Measurements from ENCODE around the gene CSF2RB.

CSF2RB gene

GRCh38 chr22:36892292-36892691, 21.1 kb upstream of the CSF2RB start:
- TF ChIP-seq, protein P1, sequence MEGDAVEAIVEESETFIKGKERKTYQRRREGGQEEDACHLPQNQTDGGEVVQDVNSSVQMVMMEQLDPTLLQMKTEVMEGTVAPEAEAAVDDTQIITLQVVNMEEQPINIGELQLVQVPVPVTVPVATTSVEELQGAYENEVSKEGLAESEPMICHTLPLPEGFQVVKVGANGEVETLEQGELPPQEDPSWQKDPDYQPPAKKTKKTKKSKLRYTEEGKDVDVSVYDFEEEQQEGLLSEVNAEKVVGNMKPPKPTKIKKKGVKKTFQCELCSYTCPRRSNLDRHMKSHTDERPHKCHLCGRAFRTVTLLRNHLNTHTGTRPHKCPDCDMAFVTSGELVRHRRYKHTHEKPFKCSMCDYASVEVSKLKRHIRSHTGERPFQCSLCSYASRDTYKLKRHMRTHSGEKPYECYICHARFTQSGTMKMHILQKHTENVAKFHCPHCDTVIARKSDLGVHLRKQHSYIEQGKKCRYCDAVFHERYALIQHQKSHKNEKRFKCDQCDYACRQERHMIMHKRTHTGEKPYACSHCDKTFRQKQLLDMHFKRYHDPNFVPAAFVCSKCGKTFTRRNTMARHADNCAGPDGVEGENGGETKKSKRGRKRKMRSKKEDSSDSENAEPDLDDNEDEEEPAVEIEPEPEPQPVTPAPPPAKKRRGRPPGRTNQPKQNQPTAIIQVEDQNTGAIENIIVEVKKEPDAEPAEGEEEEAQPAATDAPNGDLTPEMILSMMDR (conservative IDR thresholded peaks at IDR 0.05) = no peak
- H3K27ac ChIP-seq = no peak overlapping the region

DNA sequence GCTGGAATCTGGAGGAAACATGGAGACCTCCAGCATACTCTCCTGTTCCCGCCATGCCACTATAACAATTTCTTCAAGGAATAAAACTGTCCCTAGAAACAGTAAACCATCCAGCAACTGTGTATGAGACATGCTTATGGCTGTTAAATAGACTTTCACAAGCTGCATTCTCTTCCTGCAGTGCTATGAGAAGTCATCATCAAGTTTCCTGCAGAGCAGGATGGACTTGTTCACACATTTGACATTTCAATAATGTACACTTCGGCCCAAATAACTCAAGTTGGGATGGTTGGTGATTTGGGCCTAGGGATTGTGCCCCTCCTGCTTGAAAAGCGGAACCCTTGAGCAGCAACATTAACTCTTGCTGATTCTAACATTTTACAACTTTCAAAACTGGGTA, 20.2 kb upstream of the CSF2RB start:
- no peak overlapping the region for H3K27ac ChIP-seq
- TF ChIP-seq, protein P1 (conservative IDR thresholded peaks at IDR 0.05) = no peak

DNA sequence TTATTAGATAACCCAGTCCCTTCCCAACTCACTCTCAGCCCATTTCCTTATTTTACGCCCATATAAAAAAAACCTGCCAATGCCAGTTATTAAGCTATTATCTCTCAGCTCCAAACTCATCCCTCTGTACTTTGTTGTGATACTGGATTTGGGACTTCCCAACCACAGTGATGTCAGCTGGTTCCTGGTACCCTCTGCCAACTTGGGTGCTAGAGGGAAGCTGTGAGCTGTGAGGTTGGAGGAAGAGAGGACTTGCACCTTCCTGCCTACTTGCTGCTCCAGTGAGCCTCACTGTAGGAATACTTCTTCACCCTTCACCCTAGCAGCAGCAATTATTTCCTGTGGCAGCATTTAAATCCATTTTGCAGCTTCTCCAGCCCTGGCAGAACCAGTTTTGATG, 19.2 kb upstream of the CSF2RB start:
- TF ChIP-seq, protein P1 (conservative IDR thresholded peaks at IDR 0.05) = no peak
- H3K27ac ChIP-seq = no peak overlapping the region

- TF ChIP-seq, protein P1 (conservative IDR thresholded peaks at IDR 0.05) = no peak
- H3K27ac ChIP-seq = no peak overlapping the region
Measured at GRCh38 chr22:36897611-36898010, 15.8 kb upstream of the CSF2RB start.

- TF ChIP-seq, protein P1 (conservative IDR thresholded peaks at IDR 0.05) = no peak
- no peak overlapping the region for H3K27ac ChIP-seq
Measured at GRCh38 chr22:36898690-36899089, 14.7 kb upstream of the CSF2RB start.

DNA sequence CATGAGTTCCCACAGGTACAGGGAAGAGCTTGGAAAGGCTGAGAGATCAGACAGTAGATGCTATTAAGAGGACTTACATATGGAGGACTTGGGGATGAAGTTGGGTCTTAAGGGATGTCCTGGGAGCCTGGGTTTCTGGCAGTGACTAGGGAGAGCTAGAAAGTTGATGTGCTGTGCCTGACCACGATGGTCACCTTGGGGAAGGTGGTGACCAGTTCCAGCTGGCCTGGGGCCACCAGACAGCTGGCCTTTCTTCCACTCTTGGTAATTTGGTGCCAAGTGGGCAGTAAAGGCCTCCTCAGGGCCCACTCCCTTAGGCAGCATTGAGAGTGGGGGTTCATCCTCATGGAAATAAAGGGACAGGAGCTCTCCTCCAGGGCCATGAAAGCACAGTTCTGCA, 13.9 kb upstream of the CSF2RB start:
- TF ChIP-seq, protein P1 (conservative IDR thresholded peaks at IDR 0.05) = no peak

DNA sequence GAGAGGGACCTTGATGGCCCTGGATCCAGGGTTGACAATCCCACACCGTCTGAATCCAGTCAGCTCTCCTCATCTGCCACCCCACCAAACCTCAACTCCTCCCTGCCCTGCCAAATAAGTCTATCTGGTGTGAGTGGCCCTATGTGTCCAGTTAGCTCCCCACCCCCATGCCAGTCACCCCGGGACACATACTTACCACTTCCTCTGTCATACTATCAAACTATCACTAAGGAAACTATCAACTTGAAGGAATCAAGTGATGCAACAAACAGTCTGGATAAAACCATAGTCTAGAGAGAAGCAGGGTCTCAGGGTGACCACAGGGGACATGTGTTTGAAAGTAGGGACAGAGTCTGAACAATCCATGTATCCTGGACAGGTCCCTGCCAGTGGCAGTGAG, 13.2 kb upstream of the CSF2RB start:
- no peak overlapping the region for H3K27ac ChIP-seq
- TF ChIP-seq, protein P1 (conservative IDR thresholded peaks at IDR 0.05) = no peak

More for the DNA sequence above, 13.9 kb upstream of the CSF2RB start:
- H3K27ac ChIP-seq = no peak overlapping the region

DNA sequence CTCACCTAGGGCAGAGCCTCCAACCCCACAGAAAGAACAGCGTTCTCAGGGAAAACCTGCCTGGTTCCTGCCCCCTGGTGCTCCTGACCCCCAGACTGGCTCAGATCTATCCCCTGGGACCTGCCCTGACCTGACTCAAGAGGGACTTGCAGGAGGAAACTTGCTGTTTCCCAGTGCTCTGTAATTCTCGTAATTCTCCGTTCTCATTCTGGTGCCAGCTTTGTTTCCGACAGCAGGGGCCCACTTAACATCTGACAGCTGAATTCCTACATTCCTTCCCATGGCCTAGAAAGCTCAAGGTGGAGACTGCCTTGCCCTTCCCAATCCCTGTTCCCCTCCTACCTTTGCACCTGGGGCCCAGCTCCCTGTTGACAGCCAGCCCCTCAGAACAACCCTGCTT, 12.5 kb upstream of the CSF2RB start:
- TF ChIP-seq, protein P1 (conservative IDR thresholded peaks at IDR 0.05) = no peak

More for the DNA sequence above, 12.5 kb upstream of the CSF2RB start:
- no peak overlapping the region for H3K27ac ChIP-seq

Data from VCaP (cell line).